ENCODE data around the gene ADAMTSL1.

The ADAMTSL1 gene

GRCh38 chr9:18788256-18788655, 314.3 kb downstream of the ADAMTSL1 start:
- DNase-seq, result no peak

GRCh38 chr9:18791074-18791473, 317.1 kb downstream of the ADAMTSL1 start:
- DNase-seq, result no peak

- DNase-seq, result no peak
Observed at GRCh38 chr9:18793122-18793521, 319.2 kb downstream of the ADAMTSL1 start.

GRCh38 chr9:18795947-18796671, 322.2 kb downstream of the ADAMTSL1 start:
- DNase-seq, result no peak

- DNase-seq, result no peak
Observed at GRCh38 chr9:18796696-18797270, 322.8 kb downstream of the ADAMTSL1 start.

- no peak for DNase-seq
Observed at GRCh38 chr9:18798106-18798505, 324.2 kb downstream of the ADAMTSL1 start.

- no peak for DNase-seq
Observed at GRCh38 chr9:18798508-18799290, 324.7 kb downstream of the ADAMTSL1 start.

GRCh38 chr9:18799428-18799827, 325.5 kb downstream of the ADAMTSL1 start:
- DNase-seq, result no peak

- DNase-seq, result no peak
Observed at GRCh38 chr9:18800579-18800978, 326.6 kb downstream of the ADAMTSL1 start.

- no peak for DNase-seq
Observed at GRCh38 chr9:18805386-18805785, 331.4 kb downstream of the ADAMTSL1 start.

GRCh38 chr9:18806232-18807080, 332.5 kb downstream of the ADAMTSL1 start:
- no peak for DNase-seq

GRCh38 chr9:18810581-18810980, 336.6 kb downstream of the ADAMTSL1 start:
- no peak for DNase-seq

- no peak for DNase-seq
Observed at GRCh38 chr9:18811171-18811570, 337.2 kb downstream of the ADAMTSL1 start.

- no peak for DNase-seq
Observed at GRCh38 chr9:18819418-18819817, 345.5 kb downstream of the ADAMTSL1 start.

- no peak for DNase-seq
Observed at GRCh38 chr9:18820566-18821095, 346.7 kb downstream of the ADAMTSL1 start.

GRCh38 chr9:18821788-18822187, 347.8 kb downstream of the ADAMTSL1 start:
- no peak for DNase-seq

- DNase-seq, result no peak
Observed at GRCh38 chr9:18822850-18823249, 348.9 kb downstream of the ADAMTSL1 start.

- DNase-seq, result peak; percentile 34
Observed at GRCh38 chr9:18824095-18824666, 350.2 kb downstream of the ADAMTSL1 start.

GRCh38 chr9:18825656-18826170, 351.8 kb downstream of the ADAMTSL1 start:
- no peak for DNase-seq

GRCh38 chr9:18826248-18826647, 352.3 kb downstream of the ADAMTSL1 start:
- DNase-seq, result peak; percentile 20

GRCh38 chr9:18829066-18829465, 355.1 kb downstream of the ADAMTSL1 start:
- DNase-seq, result no peak

- DNase-seq, result no peak
Observed at GRCh38 chr9:18829873-18830272, 355.9 kb downstream of the ADAMTSL1 start.

Data from NCI-H187 treated with DMSO at 0.1 percent for 48 hours (cell line).